HepG2 (cell line): ENCODE measurements around the gene CCDC183. TPM values are rescaled to one million over a fixed set of nuclear protein-coding genes. Genes with fewer than 3 reads are reported as not detected.

Experiments used
- ATAC-seq: fragments of 200-7000 bp; cut with Tn5 transposase; 3 replicates; pipeline ENCODE4 v1.9.1; 2020; ENCODE audit warnings: mild to moderate bottlenecking, moderate library complexity
- BruUV-seq: library from RNA; stranded (reverse); fragments of 400-500 nt; replicated peaks from 2 replicates; lab custom pipeline; 2021; lab: Mats Ljungman, UMichigan
- CTCF ChIA-PET: fragments of 300-600 bp; formaldehyde crosslinking; extraction: SDS; loops from one replicate; lab custom pipeline; 2021; ENCODE audit warnings: low total read pairs, inconsistent platforms, low intra/inter-chr PET ratio; lab: Yijun Ruan, JAX
- POLR2A ChIA-PET: fragments of 350-600 bp; sonication (Branson Sonifier 250); formaldehyde crosslinking; loops from one replicate; lab custom pipeline; 2020; ENCODE audit warnings: antibody characterized with exemption, inconsistent platforms; lab: Yijun Ruan, JAX
- DNase-seq: peaks from one replicate; pipeline ENCODE4 v3.0.0-alpha.2; 2015; ENCODE audit warnings: low spot score
- FAIRE-seq: peaks from 3 replicates; lab custom pipeline; 2011; peaks lifted over from hg19 to GRCh38; lab: Jason Lieb, UNC
- H2AFZ ChIP-seq: one replicate; pipeline ENCODE4 v1.6.1; 2011; ENCODE audit warnings: low read length, inconsistent platforms
- H3K27ac ChIP-seq: fragments of 300-600 bp; 3 replicates; pipeline ENCODE4 v1.8.0; 2011; ENCODE audit warnings: mixed run types, mild to moderate bottlenecking, mixed read lengths, low read length, inconsistent platforms; ENCODE audit not compliant: insufficient read depth; ENCODE audit errors: extremely low read length
- H3K27me3 ChIP-seq, 2 experiments: fragments of 200-600 bp in 1 of 2; 2 replicates in 1 of 2; 3 replicates in 1 of 2; pipeline versions ENCODE4 v1.6.0 to v1.8.0; 2011; ENCODE audit warnings: low read length in 2 of 2, mild to moderate bottlenecking in 2 of 2, moderate library complexity in 2 of 2, inconsistent platforms in 1 of 2; ENCODE audit not compliant: insufficient read depth in 2 of 2, control insufficient read depth in 1 of 2
- H3K36me3 ChIP-seq, 2 experiments: fragments of 200-600 bp in 1 of 2; replicated peaks in 1 of 2; 2 replicates in 1 of 2; 3 replicates in 1 of 2; pipeline versions ENCODE4 v1.5.1 to v1.8.0; 2011; ENCODE audit warnings: low read length in 2 of 2, inconsistent platforms in 1 of 2; ENCODE audit not compliant: insufficient read depth in 2 of 2, control insufficient read depth in 1 of 2
- H3K4me1 ChIP-seq: 2 replicates; pipeline ENCODE4 v1.5.1; 2012; ENCODE audit warnings: low read length, inconsistent platforms; ENCODE audit not compliant: insufficient read depth
- H3K4me2 ChIP-seq: 2 replicates; pipeline ENCODE4 v1.6.0; 2011; ENCODE audit warnings: low read depth, low read length, inconsistent platforms
- H3K4me3 ChIP-seq, 3 experiments: fragments of 200-600 bp in 1 of 3; sonication (generic), shearing (Covaris generic) in 1 of 3; replicated peaks in 1 of 3; 2 replicates each; pipeline ENCODE4 v1.5.1; 2011 to 2016; ENCODE audit warnings: low read length in 3 of 3, inconsistent platforms in 2 of 3, low read depth in 2 of 3, mild to moderate bottlenecking in 2 of 3, control low read depth in 1 of 3, mixed read lengths in 1 of 3; ENCODE audit not compliant: insufficient read depth in 1 of 3
- H3K79me2 ChIP-seq: one replicate; pipeline ENCODE4 v1.6.1; 2011; ENCODE audit warnings: low read length, inconsistent platforms; ENCODE audit not compliant: insufficient read depth
- H3K9ac ChIP-seq: 2 replicates; pipeline ENCODE4 v1.6.0; 2011; ENCODE audit warnings: mild to moderate bottlenecking, low read depth, low read length, inconsistent platforms; ENCODE audit not compliant: insufficient read depth
- H3K9me3 ChIP-seq: 2 replicates; pipeline ENCODE4 v1.5.1; 2012; ENCODE audit warnings: mild to moderate bottlenecking, low read length
- H4K20me1 ChIP-seq: 2 replicates; pipeline ENCODE4 v1.6.0; 2011; ENCODE audit warnings: inconsistent platforms, mild to moderate bottlenecking, low read length, moderate library complexity; ENCODE audit not compliant: insufficient read depth
- HOXA3 ChIP-seq: sonication (generic); formaldehyde crosslinking; IDR thresholded peaks from 2 replicates; pipeline ENCODE4 v1.5.0; 2020; ENCODE audit warnings: missing genetic modification reagents
- HOXA7 ChIP-seq: sonication (generic); formaldehyde crosslinking; IDR thresholded peaks from 2 replicates; pipeline ENCODE4 v1.8.1; 2022; ENCODE audit warnings: mild to moderate bottlenecking, missing genetic modification reagents, moderate library complexity
- KAT8 ChIP-seq: IDR thresholded peaks from 2 replicates; pipeline ENCODE4 v1.6.1; 2016; ENCODE audit warnings: missing genetic modification reagents, missing compliant biosample characterization
- KDM2A ChIP-seq: sonication (generic); formaldehyde crosslinking; IDR thresholded peaks from 2 replicates; pipeline ENCODE4 v1.4.0; 2020; ENCODE audit warnings: low read depth, missing genetic modification reagents, borderline replicate concordance
- MIXL1 ChIP-seq: IDR thresholded peaks from 2 replicates; pipeline ENCODE4 v1.6.1; 2016
- NFYB ChIP-seq: sonication (generic); formaldehyde crosslinking; IDR thresholded peaks from 2 replicates; pipeline ENCODE4 v1.4.0; 2020; ENCODE audit warnings: missing genetic modification reagents
- POLR2AphosphoS5 ChIP-seq: IDR thresholded peaks from 2 replicates; pipeline ENCODE4 v1.6.1; 2012; ENCODE audit warnings: low read depth, low read length
- PPARG ChIP-seq: conservative IDR thresholded peaks from 2 replicates; pipeline ENCODE4 v1.6.1; 2016; ENCODE audit warnings: missing biosample characterization, missing genetic modification reagents
- SMYD3 ChIP-seq: sonication (generic); formaldehyde crosslinking; IDR thresholded peaks from 2 replicates; pipeline ENCODE4 v1.8.1; 2023; ENCODE audit warnings: mild to moderate bottlenecking, missing genetic modification reagents
- SP1 ChIP-seq, 2 experiments: fragments of 450-650 bp in 1 of 2; sonication (generic) in 1 of 2; formaldehyde crosslinking in 1 of 2; IDR thresholded peaks; 2 replicates each; pipeline versions ENCODE4 v1.4.0 to v1.6.1; 2016 to 2020; ENCODE audit warnings: missing genetic modification reagents in 1 of 2
- TEAD3 ChIP-seq: optimal IDR thresholded peaks from 2 replicates; pipeline ENCODE3; 2016; ENCODE audit warnings: borderline replicate concordance
- XBP1 ChIP-seq: sonication (generic); formaldehyde crosslinking; IDR thresholded peaks from 2 replicates; pipeline ENCODE4 v1.5.0; 2020; ENCODE audit warnings: missing genetic modification reagents
- ZBTB7B ChIP-seq: sonication (generic); formaldehyde crosslinking; IDR thresholded peaks from 2 replicates; pipeline ENCODE4 v1.4.0; 2020; ENCODE audit warnings: missing genetic modification reagents
- ZNF101 ChIP-seq: sonication (generic); formaldehyde crosslinking; IDR thresholded peaks from 2 replicates; pipeline ENCODE4 v1.4.0; 2020; ENCODE audit warnings: mild to moderate bottlenecking, low read depth, missing genetic modification reagents, borderline replicate concordance
- ZNF136 ChIP-seq: sonication (generic); formaldehyde crosslinking; IDR thresholded peaks from 2 replicates; pipeline ENCODE4 v1.8.1; 2022; ENCODE audit warnings: low read depth, mild to moderate bottlenecking, moderate library complexity, missing genetic modification reagents
- ZNF24 ChIP-seq: fragments of 450-650 bp; IDR thresholded peaks from 2 replicates; pipeline ENCODE4 v1.6.1; 2017; ENCODE audit warnings: antibody characterized with exemption, mild to moderate bottlenecking
- ZNF253 ChIP-seq: sonication (generic); formaldehyde crosslinking; IDR thresholded peaks from 2 replicates; pipeline ENCODE4 v1.8.0; 2022; ENCODE audit warnings: mild to moderate bottlenecking, missing genetic modification reagents, borderline replicate concordance
- ZNF282 ChIP-seq: fragments of 450-650 bp; IDR thresholded peaks from 2 replicates; pipeline ENCODE4 v1.6.1; 2018; ENCODE audit not compliant: partially characterized antibody
- ZNF33A ChIP-seq: sonication (generic); formaldehyde crosslinking; IDR thresholded peaks from 2 replicates; pipeline ENCODE4 v1.5.1; 2020; ENCODE audit warnings: missing genetic modification reagents, mild to moderate bottlenecking, moderate library complexity, borderline replicate concordance
- ZNF776 ChIP-seq: sonication (generic); formaldehyde crosslinking; IDR thresholded peaks from 2 replicates; pipeline ENCODE4 v1.4.0; 2020; ENCODE audit warnings: mild to moderate bottlenecking, missing genetic modification reagents
- ZSCAN20 ChIP-seq: sonication (generic); formaldehyde crosslinking; IDR thresholded peaks from 2 replicates; pipeline ENCODE4 v1.4.0; 2020; ENCODE audit warnings: missing genetic modification reagents, mild to moderate bottlenecking, borderline replicate concordance
- WGBS: methylation state at CpG from one replicate; pipeline ENCODE4 v1.1.6; 2017; ENCODE audit warnings: low lambda C conversion rate; 5-methylcytosine and 5-hydroxymethylcytosine counted together
- in situ Hi-C: cut with HindIII; loops from 2 replicates; pipeline ENCODE4 v1.10.0; 2017; ENCODE audit warnings: low pct_unique_long_range_greater_than_20kb; ENCODE audit not compliant: extremely low pct_ligation_motif_present
- intact Hi-C: fragments of 100-400 bp; cut with micrococcal nuclease; formaldehyde crosslinking; loops from one replicate; pipeline ENCODE4 v1.10.0; 2022; ENCODE audit not compliant: unreplicated experiment
- polyA plus RNA-seq, 8 experiments: library from polyadenylated mRNA; depleted of rRNA in 3 of 8; stranded (reverse) in 7 of 8; unstranded in 1 of 8; fragments of >200 nt; fragmentation: Illumina TruSeq in 4 of 8; extraction: Trizol in 4 of 8; gene quantifications; 2 replicates each; pipeline versions ENCODE4 v1.2.1 to v1.2.3, GENCODE V29; 2011 to 2016; ENCODE audit warnings: low read depth in 4 of 8, missing spikeins in 1 of 8, mixed read lengths in 1 of 8; ENCODE audit not compliant: insufficient read depth in 1 of 8
- total RNA-seq, 5 experiments: library from RNA; depleted of rRNA; stranded (reverse); fragments of >200 nt; fragmentation: Illumina TruSeq; extraction: Trizol; gene quantifications; 2 replicates each; pipeline ENCODE4 v1.2.3, GENCODE V29; 2016; ENCODE audit warnings: low read depth in 1 of 5

CCDC183 gene
- total and polyA plus RNA-seq, 2 of the 13 experiments (the other 11 are each of a cell fraction or from before 2014, with no cell fraction given), result 5.0 to 66.4 TPM

DNA sequence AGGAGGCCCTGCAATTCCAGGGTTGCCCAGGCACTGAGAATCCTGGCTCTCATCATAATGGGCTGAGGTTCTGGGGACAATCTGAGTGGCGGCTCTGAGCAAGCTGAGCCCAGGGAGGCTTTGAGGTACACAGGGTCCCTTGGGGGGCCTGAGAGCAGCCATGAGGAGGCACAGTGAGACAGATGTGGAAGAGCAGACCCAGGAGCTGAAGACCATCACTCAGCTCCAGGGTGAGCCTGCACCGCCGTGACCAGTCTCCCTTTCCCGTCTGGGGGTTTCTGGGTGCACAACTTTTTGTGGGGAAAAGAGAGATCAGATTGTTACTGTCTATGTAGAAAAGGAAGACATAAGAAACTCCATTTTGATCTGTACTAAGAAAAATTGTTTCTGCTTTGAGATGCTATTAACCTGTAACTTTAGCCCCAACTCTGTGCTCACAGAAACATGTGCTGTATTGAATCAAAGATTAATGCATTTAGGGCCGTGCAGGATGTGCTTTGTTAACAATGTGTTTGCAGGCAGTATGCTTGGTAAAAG, at the start of gene CCDC183 (continued):
- TF ChIP-seq POLR2AphosphoS5, result no peak; the same call in 1 of the 2 replicates
- no peak for TF ChIP-seq TEAD3 (CRISPR knock-in tag)
- TF ChIP-seq ZNF282, result no peak
- peak; percentile 74; the same call in 1 of the 2 replicates for TF ChIP-seq ZNF776 (CRISPR knock-in tag)
- TF ChIP-seq ZNF24, result no peak
- TF ChIP-seq ZBTB7B (CRISPR knock-in tag), result peak; percentile 30; the same call in 1 of the 2 replicates
- no peak for TF ChIP-seq ZNF101 (CRISPR knock-in tag)
- TF ChIP-seq HOXA7, result no peak
- no peak for TF ChIP-seq XBP1 (CRISPR knock-in tag)
- TF ChIP-seq SMYD3 (CRISPR knock-in tag), result no peak
- no peak for TF ChIP-seq SP1 (IDR thresholded peaks at IDR 0.05)
- no peak for TF ChIP-seq SP1 (CRISPR knock-in tag; IDR thresholded peaks at IDR 0.05)
- TF ChIP-seq NFYB (CRISPR knock-in tag), result no peak
- no peak for TF ChIP-seq KAT8
- no peak for TF ChIP-seq ZNF136 (CRISPR knock-in tag)
- TF ChIP-seq ZNF253 (CRISPR knock-in tag), result no peak
- TF ChIP-seq PPARG, result no peak

- intact Hi-C loops, result no loop called here
- Histone ChIP-seq H3K9ac (no peak overlapping the region), H3K9me3 (peaks cover 6% of the 10 kb centered on the region), H3K4me2 (no peak overlapping the region), H3K4me3 (no peak overlapping the region), H3K4me1 (peaks cover 12% of the 10 kb centered on the region), H2AFZ (no peak overlapping the region), H3K79me2 (no peaks in the 10 kb centered on the region), H3K27me3 (peaks cover 28 to 71% of the 10 kb centered on the region in 2 experiments), H3K36me3 (no peaks in the 10 kb centered on the region), H3K27ac (no peak overlapping the region), H4K20me1 (no peaks in the 10 kb centered on the region)
- no TSS peak for BruUV-seq
- TF ChIP-seq HOXA3 (no peak), ZSCAN20 (CRISPR knock-in tag) (no peak), MIXL1 (CRISPR knock-in tag) (no peak), KDM2A (CRISPR knock-in tag) (no peak), ZNF33A (CRISPR knock-in tag) (no peak)
- in situ Hi-C loops, result no loop called here
- no CpG with 5 or more reads among the region's 18 CpGs for WGBS
- ATAC-seq, result no peak
- no peak for FAIRE-seq
- ChIA-PET CTCF (no interaction called here), POLR2A (no interaction called here)
- no peak for DNase-seq
Measured at GRCh38 chr9:136746621-136747020, 49.5 kb upstream of the CCDC183 start.
